Esophagus muscularis mucosa (tissue), 4 donors: ENCODE data around the gene SGIP1. TPM values are rescaled to one million over a fixed set of nuclear protein-coding genes. Genes with fewer than 3 reads are reported as not detected.

Experiments used
- DNase-seq: peaks from one replicate; pipeline ENCODE4 v3.0.0-alpha.2; 2017; ENCODE audit errors: extremely low spot score
- H3K27ac ChIP-seq, 4 donors: fragments of 200-600 bp; sonication (generic); replicated peaks in 1 of 4; 1 replicate in 3 of 4; 2 replicates in 1 of 4; pipeline ENCODE4 v1.5.1; 2016 to 2019; ENCODE audit warnings: mild to moderate bottlenecking in 1 of 4
- H3K27me3 ChIP-seq, 4 donors: fragments of 200-600 bp; sonication (generic); one replicate each; pipeline versions ENCODE4 v1.5.1 to v1.6.0; 2016 to 2019
- H3K36me3 ChIP-seq, 4 donors: fragments of 200-600 bp; sonication (generic); one replicate each; pipeline ENCODE4 v1.5.1; 2016 to 2019
- H3K4me1 ChIP-seq, 4 donors: fragments of 200-600 bp; sonication (generic); one replicate each; pipeline ENCODE4 v1.5.1; 2016 to 2019
- H3K4me3 ChIP-seq, 4 donors: fragments of 200-600 bp; sonication (generic); 1 replicate in 2 of 4; 2 replicates in 2 of 4; pipeline ENCODE4 v1.5.1; 2016 to 2019; ENCODE audit warnings: mild to moderate bottlenecking in 4 of 4, moderate library complexity in 1 of 4
- H3K9me3 ChIP-seq, 4 donors: fragments of 200-600 bp; sonication (generic); 1 replicate in 3 of 4; 2 replicates in 1 of 4; pipeline ENCODE4 v1.5.1; 2016 to 2019
- CTCF ChIP-seq, 3 experiments: fragments of 200-600 bp in 2 of 3; fragments of 450-650 bp in 1 of 3; sonication (generic) in 2 of 3; IDR thresholded peaks; one replicate each; pipeline ENCODE4 v1.5.1; 2017 to 2019; ENCODE audit warnings: antibody characterized with exemption in 3 of 3, mild to moderate bottlenecking in 2 of 3, moderate library complexity in 1 of 3
- EP300 ChIP-seq: sonication (generic); formaldehyde crosslinking; IDR thresholded peaks from one replicate; pipeline ENCODE4 v1.6.1; 2017; ENCODE audit warnings: antibody characterized with exemption
- POLR2A ChIP-seq: fragments of 450-650 bp; IDR thresholded peaks from one replicate; pipeline ENCODE4 v1.6.1; 2017; ENCODE audit warnings: antibody characterized with exemption, moderate library complexity, mild to moderate bottlenecking, low read depth
- POLR2AphosphoS5 ChIP-seq, 2 donors: sonication (generic); formaldehyde crosslinking; IDR thresholded peaks; one replicate each; pipeline ENCODE4 v1.6.1; 2017; ENCODE audit warnings: antibody characterized with exemption in 2 of 2
- whole genome bisulfite sequencing: methylation state at CpG from one replicate; pipeline ENCODE4 v1.1.5; 2018; 5-methylcytosine and 5-hydroxymethylcytosine counted together
- intact Hi-C: fragments of 100-400 bp; cut with DNase I; formaldehyde crosslinking; loops from one replicate; pipeline ENCODE4 v1.15.1; 2023
- total RNA-seq, 4 donors: library from RNA; depleted of rRNA; stranded (reverse); fragments of >200 nt; gene quantifications; one replicate each; pipeline versions ENCODE4 v1.1.0 to v1.2.1, GENCODE V29; 2016

The SGIP1 gene
- total RNA-seq, 4 donors from 2014 or later, result 9.1 to 16.2 (median 11.8) TPM

GRCh38 chr1:66757722-66758240 is 223.8 kb downstream of the SGIP1 start:
- WGBS, result 63% methylated on average over 6 of the region's 6 CpGs
- Histone ChIP-seq H3K27ac (no peak overlapping the region), H3K27me3 (no peaks in the 10 kb centered on the region), H3K36me3 (no peaks in the 10 kb centered on the region), H3K4me1 (peaks cover 2 to 4% (median 3%) of the 10 kb centered on the region in 4 donors), H3K4me3 (no peak overlapping the region), H3K9me3 (no peaks in the 10 kb centered on the region)
- no peak for DNase-seq
- intact Hi-C loops, result no loop called here
- no peak for TF ChIP-seq POLR2A
- TF ChIP-seq CTCF (IDR thresholded peaks at IDR 0.05), result no peak
- TF ChIP-seq POLR2AphosphoS5 (IDR thresholded peaks at IDR 0.05), result no peak
- TF ChIP-seq EP300, result no peak

- intact Hi-C loops, result no loop called here
- 55% methylated on average over 1 of the region's 1 CpG for WGBS
- Histone ChIP-seq H3K36me3 (no peaks in the 10 kb centered on the region), H3K27ac (no peak overlapping the region), H3K27me3 (no peaks in the 10 kb centered on the region), H3K9me3 (no peaks in the 10 kb centered on the region), H3K4me3 (no peak overlapping the region), H3K4me1 (no peaks in the 10 kb centered on the region)
- TF ChIP-seq POLR2AphosphoS5 (IDR thresholded peaks at IDR 0.05) (no peak), POLR2A (no peak), CTCF (IDR thresholded peaks at IDR 0.05) (no peak), EP300 (no peak)
- DNase-seq, result no peak
Observed at GRCh38 chr1:66758241-66758755, 224.3 kb downstream of the SGIP1 start.

- no peak for TF ChIP-seq CTCF (IDR thresholded peaks at IDR 0.05)
- no peak for TF ChIP-seq POLR2A
- no peak for TF ChIP-seq POLR2AphosphoS5 (IDR thresholded peaks at IDR 0.05)
- no peak for TF ChIP-seq EP300
- Histone ChIP-seq H3K27me3 (no peaks in the 10 kb centered on the region), H3K9me3 (no peaks in the 10 kb centered on the region), H3K4me1 (peaks cover 0 to 3% (median 0%) of the 10 kb centered on the region in 4 donors), H3K36me3 (no peaks in the 10 kb centered on the region), H3K4me3 (no peak overlapping the region), H3K27ac (no peak overlapping the region)
- intact Hi-C loops, result loop anchor here (10.0 kb wide), 1 partner anchor 454 kb away; no protein-coding TSS in a partner anchor
- 100% methylated on average over 1 of the region's 1 CpG for WGBS
- DNase-seq, result no peak
Observed at GRCh38 chr1:66760506-66760905, 226.6 kb downstream of the SGIP1 start.

GRCh38 chr1:66761221-66761620 is 227.3 kb downstream of the SGIP1 start:
- intact Hi-C loops, result loop anchor here (10.0 kb wide), 1 partner anchor 454 kb away; no protein-coding TSS in a partner anchor
- no peaks in the 10 kb centered on the region for H3K36me3 ChIP-seq
- H3K9me3 ChIP-seq, result no peaks in the 10 kb centered on the region
- H3K4me1 ChIP-seq, result peaks cover 0 to 3% (median 0%) of the 10 kb centered on the region in 4 donors
- TF ChIP-seq POLR2A, result no peak
- no peak for TF ChIP-seq CTCF (IDR thresholded peaks at IDR 0.05)
- TF ChIP-seq POLR2AphosphoS5 (IDR thresholded peaks at IDR 0.05), result no peak
- TF ChIP-seq EP300, result no peak
- DNase-seq, result no peak
- no peak overlapping the region for H3K4me3 ChIP-seq
- no peak overlapping the region for H3K27ac ChIP-seq
- no peaks in the 10 kb centered on the region for H3K27me3 ChIP-seq
- 92% methylated on average over 2 of the region's 2 CpGs for WGBS
